NT2/D1 (cell line): ENCODE results near the gene ADAM23.

Source experiments
- SUZ12 ChIP-seq: IDR thresholded peaks from 2 replicates; pipeline ENCODE4 v1.6.1; 2011; ENCODE audit not compliant: insufficient read length, insufficient read depth; ENCODE audit errors: extremely low read depth
- YY1 ChIP-seq: IDR thresholded peaks from 2 replicates; pipeline ENCODE4 v1.6.1; 2011; ENCODE audit not compliant: insufficient read length, insufficient read depth
- ZNF274 ChIP-seq: IDR thresholded peaks from 2 replicates; pipeline ENCODE4 v1.6.1; 2011; ENCODE audit warnings: mild to moderate bottlenecking, low read depth, low read length

GRCh38 chr2:206482123-206482522, 38.8 kb downstream of the ADAM23 start:
- no peak for TF ChIP-seq ZNF274
- no peak for TF ChIP-seq SUZ12
- no peak for TF ChIP-seq YY1
